Activated naive CD8-positive, alpha-beta T cell (primary cell): ENCODE data around the gene SKI.
"Not testable (repeated sequence)": the region's sequence is repeated elsewhere in the genome, so short reads cannot be mapped to it uniquely, and the experiment has no call there.

ENCODE experiments used
- H3K27ac Mint-ChIP-seq: one replicate; pipeline ENCODE4 v1.8.0; 2021; ENCODE audit warnings: mixed read lengths
- H3K27me3 Mint-ChIP-seq: one replicate; pipeline ENCODE4 v1.8.0; 2021; ENCODE audit warnings: mixed read lengths
- H3K36me3 Mint-ChIP-seq: one replicate; pipeline ENCODE4 v1.8.0; 2021; ENCODE audit warnings: mixed read lengths
- H3K4me1 Mint-ChIP-seq: one replicate; pipeline ENCODE4 v1.8.0; 2021; ENCODE audit warnings: low read depth, mixed read lengths
- H3K4me3 Mint-ChIP-seq: one replicate; pipeline ENCODE4 v1.8.0; 2021; ENCODE audit warnings: mild to moderate bottlenecking, mixed read lengths
- H3K9me3 Mint-ChIP-seq: one replicate; pipeline ENCODE4 v1.8.0; 2021; ENCODE audit warnings: low read depth, mixed read lengths

SKI gene

GRCh38 chr1:2251786-2252185 is 23.7 kb downstream of the SKI start:
- Mint-ChIP-seq H3K27me3 (no peaks in the 10 kb centered on the region), H3K4me1 (peaks cover 59% of the 10 kb centered on the region), H3K9me3 (no peaks in the 10 kb centered on the region), H3K36me3 (peaks cover 4% of the 10 kb centered on the region), H3K4me3 (peak overlapping the region; percentile 38), H3K27ac (peak overlapping the region; percentile 75)

GRCh38 chr1:2252423-2252822 is 24.3 kb downstream of the SKI start:
- Mint-ChIP-seq H3K27me3 (no peaks in the 10 kb centered on the region), H3K4me3 (no peak overlapping the region), H3K9me3 (no peaks in the 10 kb centered on the region), H3K27ac (peak overlapping the region; percentile 84), H3K4me1 (peaks cover 53% of the 10 kb centered on the region), H3K36me3 (peaks cover 4% of the 10 kb centered on the region)

- no peak overlapping the region for H3K4me3 Mint-ChIP-seq
- peak overlapping the region; percentile 84 for H3K27ac Mint-ChIP-seq
- H3K4me1 Mint-ChIP-seq, result peaks cover 57% of the 10 kb centered on the region
- H3K9me3 Mint-ChIP-seq, result no peaks in the 10 kb centered on the region
- H3K36me3 Mint-ChIP-seq, result peaks cover 4% of the 10 kb centered on the region
- no peaks in the 10 kb centered on the region for H3K27me3 Mint-ChIP-seq
Observed at GRCh38 chr1:2253036-2253796, 25.1 kb downstream of the SKI start.

- peaks cover 56% of the 10 kb centered on the region for H3K4me1 Mint-ChIP-seq
- H3K36me3 Mint-ChIP-seq, result peaks cover 4% of the 10 kb centered on the region
- peak overlapping the region; percentile 23 for H3K4me3 Mint-ChIP-seq
- H3K27ac Mint-ChIP-seq, result peak overlapping the region; percentile 84
- no peaks in the 10 kb centered on the region for H3K27me3 Mint-ChIP-seq
- no peaks in the 10 kb centered on the region for H3K9me3 Mint-ChIP-seq
Observed at GRCh38 chr1:2253797-2254480, 25.8 kb downstream of the SKI start.

- Mint-ChIP-seq H3K9me3 (no peaks in the 10 kb centered on the region), H3K27ac (no peak overlapping the region), H3K4me1 (peaks cover 59% of the 10 kb centered on the region), H3K4me3 (no peak overlapping the region), H3K27me3 (no peaks in the 10 kb centered on the region), H3K36me3 (peaks cover 4% of the 10 kb centered on the region)
Observed at GRCh38 chr1:2255047-2255419, 26.9 kb downstream of the SKI start.

- Mint-ChIP-seq H3K36me3 (peaks cover 4% of the 10 kb centered on the region), H3K27ac (no peak overlapping the region), H3K4me3 (no peak overlapping the region), H3K27me3 (no peaks in the 10 kb centered on the region), H3K4me1 (peaks cover 59% of the 10 kb centered on the region), H3K9me3 (no peaks in the 10 kb centered on the region)
Observed at GRCh38 chr1:2255420-2256369, 27.6 kb downstream of the SKI start.

- Mint-ChIP-seq H3K27ac (no peak overlapping the region), H3K4me1 (peaks cover 61% of the 10 kb centered on the region), H3K36me3 (peaks cover 4% of the 10 kb centered on the region)
Observed at GRCh38 chr1:2256435-2257244, 28.5 kb downstream of the SKI start.

GRCh38 chr1:2257245-2257627 is 29.1 kb downstream of the SKI start:
- H3K9me3 Mint-ChIP-seq, result no peaks in the 10 kb centered on the region
- no peaks in the 10 kb centered on the region for H3K27me3 Mint-ChIP-seq
- peaks cover 4% of the 10 kb centered on the region for H3K36me3 Mint-ChIP-seq
- peaks cover 55% of the 10 kb centered on the region for H3K4me1 Mint-ChIP-seq
- peak overlapping the region; percentile 25 for H3K4me3 Mint-ChIP-seq
- H3K27ac Mint-ChIP-seq, result no peak overlapping the region

More at GRCh38 chr1:2256435-2257244, 28.5 kb downstream of the SKI start:
- peak overlapping the region; percentile 25 for H3K4me3 Mint-ChIP-seq
- H3K9me3 Mint-ChIP-seq, result no peaks in the 10 kb centered on the region
- no peaks in the 10 kb centered on the region for H3K27me3 Mint-ChIP-seq

GRCh38 chr1:2258122-2258681 is 30.1 kb downstream of the SKI start:
- Mint-ChIP-seq H3K4me3 (peak overlapping the region; percentile 57), H3K36me3 (peaks cover 2% of the 10 kb centered on the region), H3K9me3 (no peaks in the 10 kb centered on the region), H3K27ac (peak overlapping the region; percentile 90), H3K4me1 (peaks cover 56% of the 10 kb centered on the region), H3K27me3 (no peaks in the 10 kb centered on the region)

- H3K27ac Mint-ChIP-seq, result peak overlapping the region; percentile 90
Observed at GRCh38 chr1:2258996-2259395, 30.9 kb downstream of the SKI start.

GRCh38 chr1:2259668-2260402 is 31.7 kb downstream of the SKI start:
- Mint-ChIP-seq H3K4me3 (peak overlapping the region; percentile 40), H3K4me1 (peaks cover 53% of the 10 kb centered on the region), H3K9me3 (no peaks in the 10 kb centered on the region), H3K27ac (peak overlapping the region; percentile 90), H3K36me3 (no peaks in the 10 kb centered on the region), H3K27me3 (no peaks in the 10 kb centered on the region)

More at GRCh38 chr1:2258996-2259395, 30.9 kb downstream of the SKI start:
- Mint-ChIP-seq H3K9me3 (no peaks in the 10 kb centered on the region), H3K4me1 (peaks cover 53% of the 10 kb centered on the region), H3K4me3 (peak overlapping the region; percentile 40), H3K27me3 (no peaks in the 10 kb centered on the region), H3K36me3 (no peaks in the 10 kb centered on the region)

GRCh38 chr1:2260470-2260869 is 32.4 kb downstream of the SKI start:
- H3K9me3 Mint-ChIP-seq, H3K36me3 Mint-ChIP-seq, H3K4me3 Mint-ChIP-seq, H3K27me3 Mint-ChIP-seq: not testable (repeated sequence)
- Mint-ChIP-seq H3K27ac (peak overlapping the region; percentile 90), H3K4me1 (peaks cover 59% of the 10 kb centered on the region)

GRCh38 chr1:2260917-2261316 is 32.8 kb downstream of the SKI start:
- peaks cover 62% of the 10 kb centered on the region for H3K4me1 Mint-ChIP-seq
- no peak overlapping the region for H3K4me3 Mint-ChIP-seq
- H3K27ac Mint-ChIP-seq, result peak overlapping the region; percentile 55

More at GRCh38 chr1:2260917-2261316, 32.8 kb downstream of the SKI start:
- H3K27me3 Mint-ChIP-seq, result no peaks in the 10 kb centered on the region
- H3K36me3 Mint-ChIP-seq, result no peaks in the 10 kb centered on the region
- no peaks in the 10 kb centered on the region for H3K9me3 Mint-ChIP-seq
